A549 (cell line): Measurements from ENCODE around the gene HSD17B2. TPM values are rescaled to one million over a fixed set of nuclear protein-coding genes. Genes with fewer than 3 reads are reported as not detected.

Experiments
- ATAC-seq, 2 experiments: fragments of 200-7000 bp in 1 of 2; fragments of >200 bp in 1 of 2; cut with Nextera tagmentation in 1 of 2; cut with Tn5 transposase in 1 of 2; 3 replicates each; pipeline versions ENCODE4 v1.8.0 to v1.9.1; 2018 to 2020; ENCODE audit warnings: mild to moderate bottlenecking in 1 of 2, moderate library complexity in 1 of 2
- CTCF ChIA-PET: fragments of 300-600 bp; sonication (Branson Sonifier 250); formaldehyde crosslinking; extraction: SDS; loops from one replicate; lab custom pipeline; 2021; ENCODE audit warnings: antibody characterized with exemption, inconsistent platforms; lab: Yijun Ruan, JAX
- POLR2A ChIA-PET: fragments of 350-600 bp; formaldehyde crosslinking; extraction: SDS; loops from one replicate; lab custom pipeline; 2021; ENCODE audit warnings: antibody characterized with exemption, inconsistent platforms; lab: Yijun Ruan, JAX
- DNase-seq, 2 experiments: peaks; one replicate each; pipeline versions ENCODE4 v3.0.0 to v3.0.0-alpha.2; 2011 to 2016; ENCODE audit warnings: low read depth in 1 of 2, low spot score in 1 of 2
- FAIRE-seq: peaks from 2 replicates; lab custom pipeline; 2011; peaks lifted over from hg19 to GRCh38; lab: Jason Lieb, UNC
- H3K27ac ChIP-seq, 2 experiments: fragments of >200 bp; sonication (Bioruptor Twin); formaldehyde crosslinking; 3 replicates each; pipeline ENCODE4 v1.5.1; 2016 to 2017
- H3K4me1 ChIP-seq: fragments of >200 bp; sonication (Bioruptor Twin); formaldehyde crosslinking; 3 replicates; pipeline ENCODE4 v1.6.1; 2016
- H3K4me2 ChIP-seq: fragments of >200 bp; sonication (Bioruptor Twin); formaldehyde crosslinking; 3 replicates; pipeline ENCODE4 v1.6.1; 2016
- H3K4me3 ChIP-seq: fragments of >200 bp; sonication (Bioruptor Twin); formaldehyde crosslinking; 3 replicates; pipeline ENCODE4 v1.5.1; 2016
- H3K9me3 ChIP-seq: fragments of >200 bp; sonication (Bioruptor Twin); formaldehyde crosslinking; 3 replicates; pipeline ENCODE4 v1.6.1; 2016
- CHD4 ChIP-seq: fragments of 200-600 bp; sonication (generic); IDR thresholded peaks from 2 replicates; pipeline ENCODE4 v1.6.1; 2016; ENCODE audit warnings: antibody characterized with exemption, mild to moderate bottlenecking, borderline replicate concordance
- CTCF ChIP-seq: fragments of >200 bp; sonication (Bioruptor Twin); formaldehyde crosslinking; IDR thresholded peaks from 3 replicates; pipeline ENCODE4 v1.5.1; 2016
- EHF ChIP-seq: fragments of 250-450 bp; sonication (Bioruptor Pico); IDR thresholded peaks from 2 replicates; pipeline ENCODE4 v1.5.0; 2020; ENCODE audit warnings: mild to moderate bottlenecking
- ELK1 ChIP-seq: fragments of 150-350 bp; IDR thresholded peaks from 2 replicates; pipeline ENCODE4 v1.6.1; 2014; ENCODE audit warnings: low read depth, mild to moderate bottlenecking, low read length
- FOSL2 ChIP-seq, 2 experiments: fragments of 450-650 bp in 1 of 2; fragments of >200 bp in 1 of 2; sonication (Bioruptor Twin) in 1 of 2; formaldehyde crosslinking; IDR thresholded peaks; 2 replicates each; pipeline versions ENCODE4 v1.5.0 to v1.6.1; 2016 to 2020; ENCODE audit warnings: mild to moderate bottlenecking in 1 of 2, moderate library complexity in 1 of 2
- HDAC2 ChIP-seq: fragments of 200-600 bp; sonication (generic); IDR thresholded peaks from 2 replicates; pipeline ENCODE4 v1.6.1; 2016
- HMGXB4 ChIP-seq: fragments of 250-450 bp; sonication (Bioruptor Pico); IDR thresholded peaks from 2 replicates; pipeline ENCODE4 v1.5.0; 2021; ENCODE audit warnings: mild to moderate bottlenecking, moderate library complexity, borderline replicate concordance
- HOXB13 ChIP-seq: fragments of 250-450 bp; sonication (Bioruptor Pico); IDR thresholded peaks from 2 replicates; pipeline ENCODE4 v1.5.0; 2020; ENCODE audit warnings: low read depth, mild to moderate bottlenecking, moderate library complexity
- NPAS2 ChIP-seq: fragments of 250-450 bp; sonication (Bioruptor Pico); IDR thresholded peaks from 2 replicates; pipeline ENCODE4 v1.8.0; 2022; ENCODE audit warnings: mild to moderate bottlenecking, moderate library complexity, borderline replicate concordance
- RARB ChIP-seq: fragments of 250-450 bp; sonication (Bioruptor Pico); IDR thresholded peaks from 2 replicates; pipeline ENCODE4 v1.8.0; 2021; ENCODE audit warnings: mild to moderate bottlenecking, moderate library complexity
- RFX5 ChIP-seq: fragments of 450-650 bp; IDR thresholded peaks from 2 replicates; pipeline ENCODE4 v1.7.1; 2014; ENCODE audit warnings: antibody characterized with exemption, mild to moderate bottlenecking, moderate library complexity
- RNF2 ChIP-seq: fragments of 200-600 bp; sonication (generic); IDR thresholded peaks from 2 replicates; pipeline ENCODE4 v1.6.1; 2016; ENCODE audit warnings: low read depth, mild to moderate bottlenecking, antibody characterized with exemption, moderate library complexity, borderline replicate concordance
- ZC3H11A ChIP-seq: fragments of 450-650 bp; IDR thresholded peaks from 2 replicates; pipeline ENCODE4 v1.6.1; 2014; ENCODE audit warnings: antibody characterized with exemption, mild to moderate bottlenecking
- ZNF302 ChIP-seq: fragments of 250-450 bp; sonication (Bioruptor Pico); IDR thresholded peaks from 2 replicates; pipeline ENCODE4 v1.9.0; 2021; ENCODE audit warnings: inconsistent platforms, mild to moderate bottlenecking, moderate library complexity
- WGBS: methylation state at CpG from one replicate; pipeline ENCODE4 v1.1.6; 2017; ENCODE audit errors: missing lambda C conversion rate; 5-methylcytosine and 5-hydroxymethylcytosine counted together
- polyA plus RNA-seq, 4 experiments: library from polyadenylated mRNA; depleted of rRNA in 3 of 4; stranded (reverse); fragments of >200 nt; fragmentation: RNase III in 1 of 4; extraction: RNeasy Plus Mini Kit Qiagen cat#74134 plus additional on column Dnase treatment in 1 of 4; gene quantifications; 2 replicates in 3 of 4; 3 replicates in 1 of 4; pipeline ENCODE4 v1.2.3, GENCODE V29; 2011 to 2017
- TF ChIP-seq, protein P1 (sequence below): IDR thresholded peaks from 2 replicates; pipeline ENCODE4 v1.6.1; 2012
- TF ChIP-seq, protein P2 (sequence below): fragments of 250-450 bp; sonication (Bioruptor Pico); IDR thresholded peaks from 2 replicates; pipeline ENCODE4 v1.5.0; 2020; ENCODE audit warnings: low read depth, mild to moderate bottlenecking, moderate library complexity

The HSD17B2 gene
- polyA plus RNA-seq, 2 of the 4 experiments (the other 2 are of a cell fraction): 0.03 TPM; not detected in 1

GRCh38 chr16:82082543-82083244 lies 47.6 kb downstream of the HSD17B2 start:
- TF ChIP-seq CTCF (no peak), ZNF302 (CRISPR knock-in tag) (no peak), HMGXB4 (CRISPR knock-in tag) (no peak), FOSL2 (IDR thresholded peaks at IDR 0.05) (no peak), FOSL2 (CRISPR knock-in tag; IDR thresholded peaks at IDR 0.05) (peak; percentile 25; the same call in 1 of the 2 replicates), NPAS2 (CRISPR knock-in tag) (no peak), RFX5 (no peak)
- TF ChIP-seq, protein P1, sequence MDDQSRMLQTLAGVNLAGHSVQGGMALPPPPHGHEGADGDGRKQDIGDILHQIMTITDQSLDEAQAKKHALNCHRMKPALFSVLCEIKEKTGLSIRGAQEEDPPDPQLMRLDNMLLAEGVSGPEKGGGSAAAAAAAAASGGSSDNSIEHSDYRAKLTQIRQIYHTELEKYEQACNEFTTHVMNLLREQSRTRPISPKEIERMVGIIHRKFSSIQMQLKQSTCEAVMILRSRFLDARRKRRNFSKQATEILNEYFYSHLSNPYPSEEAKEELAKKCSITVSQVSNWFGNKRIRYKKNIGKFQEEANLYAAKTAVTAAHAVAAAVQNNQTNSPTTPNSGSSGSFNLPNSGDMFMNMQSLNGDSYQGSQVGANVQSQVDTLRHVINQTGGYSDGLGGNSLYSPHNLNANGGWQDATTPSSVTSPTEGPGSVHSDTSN: no peak
- Histone ChIP-seq H3K9me3 (no peaks in the 10 kb centered on the region), H3K4me3 (no peak overlapping the region), H3K4me2 (0 out of 3 replicates have a peak overlapping the region, but pooled peaks have one; percentile 10), H3K4me1 (peaks cover 10% of the 10 kb centered on the region; the same call in 2 of the 3 replicates), H3K27ac (no peak overlapping the region)
- ChIA-PET CTCF (interaction anchor here (1.2 to 1.6 kb wide), 2 partner anchors 9 to 142 kb away, joined by 4 to 6 read pairs; no protein-coding TSS in a partner anchor), POLR2A (no interaction called here)
- WGBS: 21% methylated on average over 2 of the region's 2 CpGs
- FAIRE-seq (no peak), ATAC-seq (peak; percentile 39 to 46; a peak in 3 of 6 replicates), DNase-seq (peak in 1 of 2 experiments; percentile 15)

GRCh38 chr16:82083710-82084353 lies 48.8 kb downstream of the HSD17B2 start:
- no peak for FAIRE-seq
- no peak overlapping the region for H3K27ac ChIP-seq
- 34% methylated on average over 6 of the region's 6 CpGs for WGBS
- POLR2A ChIA-PET: no interaction called here
- TF ChIP-seq RNF2 (no peak), RARB (CRISPR knock-in tag) (no peak), ZC3H11A (no peak), HDAC2 (no peak), ELK1 (no peak), CHD4 (no peak), EHF (no peak), HOXB13 (CRISPR knock-in tag) (no peak)
- TF ChIP-seq, protein P2, sequence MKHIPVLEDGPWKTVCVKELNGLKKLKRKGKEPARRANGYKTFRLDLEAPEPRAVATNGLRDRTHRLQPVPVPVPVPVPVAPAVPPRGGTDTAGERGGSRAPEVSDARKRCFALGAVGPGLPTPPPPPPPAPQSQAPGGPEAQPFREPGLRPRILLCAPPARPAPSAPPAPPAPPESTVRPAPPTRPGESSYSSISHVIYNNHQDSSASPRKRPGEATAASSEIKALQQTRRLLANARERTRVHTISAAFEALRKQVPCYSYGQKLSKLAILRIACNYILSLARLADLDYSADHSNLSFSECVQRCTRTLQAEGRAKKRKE (CRISPR knock-in tag): no peak
- TF ChIP-seq, all 56 proteins: peak for 0
- peaks cover 10% of the 10 kb centered on the region; the same call in 2 of the 3 replicates for H3K4me1 ChIP-seq
- no peaks in the 10 kb centered on the region for H3K9me3 ChIP-seq
- CTCF ChIA-PET: interaction anchor here (1.8 kb wide), 1 partner anchor 11 kb away, joined by 4 read pairs; no protein-coding TSS in a partner anchor
- DNase-seq: no peak
- no peak for ATAC-seq
- no peak overlapping the region for H3K4me2 ChIP-seq
- no peak overlapping the region for H3K4me3 ChIP-seq
